Mononuclear cell (primary cell): ENCODE measurements around the gene TBC1D2B. TPM values are rescaled to one million over a fixed set of nuclear protein-coding genes. Genes with fewer than 3 reads are reported as not detected.

Source experiments
- H3K27me3 ChIP-seq: 2 replicates; pipeline ENCODE4 v1.6.0; 2011; ENCODE audit warnings: low read length, control low read depth; ENCODE audit not compliant: insufficient read depth
- H3K4me1 ChIP-seq: 2 replicates; pipeline ENCODE4 v1.5.1; 2011; ENCODE audit warnings: mild to moderate bottlenecking, low read length, control low read depth; ENCODE audit not compliant: insufficient read depth
- H3K4me3 ChIP-seq: 2 replicates; pipeline ENCODE4 v1.5.1; 2011; ENCODE audit warnings: mild to moderate bottlenecking, low read length, moderate library complexity
- H3K9me3 ChIP-seq: 2 replicates; pipeline ENCODE4 v1.5.1; 2011; ENCODE audit warnings: low read depth, mild to moderate bottlenecking, control low read depth, low read length
- total RNA-seq: library from RNA; depleted of rRNA; stranded (reverse); fragments of >200 nt; gene quantifications from one replicate; pipeline ENCODE4 v1.2.3, GENCODE V29; 2012

TBC1D2B gene
- total RNA-seq, 1 donor = 38.1 TPM

GRCh38 chr15:78083687-78084448 is 6.4 kb upstream of the TBC1D2B start:
- peaks cover 45% of the 10 kb centered on the region for H3K4me1 ChIP-seq
- H3K27me3 ChIP-seq = no peaks in the 10 kb centered on the region
- H3K9me3 ChIP-seq = no peaks in the 10 kb centered on the region
- no peak overlapping the region for H3K4me3 ChIP-seq

GRCh38 chr15:78083186-78083585 is 5.7 kb upstream of the TBC1D2B start:
- H3K4me1 ChIP-seq = peaks cover 39% of the 10 kb centered on the region
- H3K9me3 ChIP-seq = no peaks in the 10 kb centered on the region
- no peaks in the 10 kb centered on the region for H3K27me3 ChIP-seq
- H3K4me3 ChIP-seq = no peak overlapping the region

- Histone ChIP-seq H3K9me3 (no peaks in the 10 kb centered on the region), H3K4me1 (peaks cover 39% of the 10 kb centered on the region)
These were observed 5.2 kb upstream of the TBC1D2B start for GRCh38 chr15:78082743-78083110.

GRCh38 chr15:78082106-78082742 is 4.7 kb upstream of the TBC1D2B start:
- H3K4me1 ChIP-seq = peaks cover 34% of the 10 kb centered on the region

More at GRCh38 chr15:78082743-78083110, 5.2 kb upstream of the TBC1D2B start:
- Histone ChIP-seq H3K4me3 (no peak overlapping the region), H3K27me3 (no peaks in the 10 kb centered on the region)

GRCh38 chr15:78080088-78080460 is 2.6 kb upstream of the TBC1D2B start:
- Histone ChIP-seq H3K27me3 (no peaks in the 10 kb centered on the region), H3K4me3 (no peak overlapping the region), H3K9me3 (no peaks in the 10 kb centered on the region), H3K4me1 (peaks cover 54% of the 10 kb centered on the region)

More at GRCh38 chr15:78082106-78082742, 4.7 kb upstream of the TBC1D2B start:
- Histone ChIP-seq H3K27me3 (no peaks in the 10 kb centered on the region), H3K4me3 (no peak overlapping the region), H3K9me3 (no peaks in the 10 kb centered on the region)

GRCh38 chr15:78079298-78080087 is 2.0 kb upstream of the TBC1D2B start:
- H3K4me3 ChIP-seq = no peak overlapping the region
- H3K27me3 ChIP-seq = no peaks in the 10 kb centered on the region
- H3K9me3 ChIP-seq = no peaks in the 10 kb centered on the region
- H3K4me1 ChIP-seq = peaks cover 56% of the 10 kb centered on the region

- H3K27me3 ChIP-seq = no peaks in the 10 kb centered on the region
- H3K4me1 ChIP-seq = peaks cover 49% of the 10 kb centered on the region
- H3K9me3 ChIP-seq = no peaks in the 10 kb centered on the region
- H3K4me3 ChIP-seq = peak overlapping the region; percentile 80
These were observed 330 bp upstream of the TBC1D2B start for GRCh38 chr15:78077871-78078210.

GRCh38 chr15:78076231-78077052 is 1.1 kb downstream of the TBC1D2B start:
- H3K27me3 ChIP-seq = no peaks in the 10 kb centered on the region
- H3K9me3 ChIP-seq = no peaks in the 10 kb centered on the region
- peak overlapping the region; percentile 80 for H3K4me3 ChIP-seq
- H3K4me1 ChIP-seq = peaks cover 50% of the 10 kb centered on the region

GRCh38 chr15:78075490-78076230 is 1.9 kb downstream of the TBC1D2B start:
- Histone ChIP-seq H3K27me3 (no peaks in the 10 kb centered on the region), H3K9me3 (no peaks in the 10 kb centered on the region), H3K4me3 (peak overlapping the region; percentile 80), H3K4me1 (peaks cover 58% of the 10 kb centered on the region)

- Histone ChIP-seq H3K4me1 (peaks cover 82% of the 10 kb centered on the region), H3K4me3 (no peak overlapping the region), H3K9me3 (no peaks in the 10 kb centered on the region), H3K27me3 (no peaks in the 10 kb centered on the region)
These were observed 4.3 kb downstream of the TBC1D2B start for GRCh38 chr15:78073046-78073787.

GRCh38 chr15:78072080-78072892 is 5.2 kb downstream of the TBC1D2B start:
- Histone ChIP-seq H3K27me3 (no peaks in the 10 kb centered on the region), H3K4me3 (no peak overlapping the region)

GRCh38 chr15:78071383-78071782 is 6.1 kb downstream of the TBC1D2B start:
- Histone ChIP-seq H3K27me3 (no peaks in the 10 kb centered on the region), H3K4me3 (no peak overlapping the region), H3K4me1 (peaks cover 89% of the 10 kb centered on the region)

More at GRCh38 chr15:78072080-78072892, 5.2 kb downstream of the TBC1D2B start:
- no peaks in the 10 kb centered on the region for H3K9me3 ChIP-seq
- H3K4me1 ChIP-seq = peaks cover 86% of the 10 kb centered on the region

More at GRCh38 chr15:78071383-78071782, 6.1 kb downstream of the TBC1D2B start:
- H3K9me3 ChIP-seq = no peaks in the 10 kb centered on the region
